K562 (cell line): Measurements from ENCODE around the gene RABL3. TPM values are rescaled to one million over a fixed set of nuclear protein-coding genes. Genes with fewer than 3 reads are reported as not detected.

ENCODE experiments used
- ATAC-seq: fragments of 200-7000 bp; cut with Tn5 transposase; 3 replicates; pipeline ENCODE4 v1.9.1; 2020; ENCODE audit warnings: moderate library complexity
- BruUV-seq: library from RNA; stranded (reverse); fragments of 400-500 nt; replicated peaks from 2 replicates; lab custom pipeline; 2021; lab: Mats Ljungman, UMichigan
- CTCF ChIA-PET: fragments of 300-600 bp; formaldehyde crosslinking; extraction: SDS; loops from one replicate; lab custom pipeline; 2021; ENCODE audit warnings: low intra/inter-chr PET ratio; lab: Yijun Ruan, JAX
- POLR2A ChIA-PET: fragments of 300-600, 350-650 bp; sonication (Branson Sonifier 250); formaldehyde crosslinking; extraction: SDS; loops from one replicate; lab custom pipeline; 2021; ENCODE audit warnings: antibody characterized with exemption, inconsistent platforms; lab: Yijun Ruan, JAX
- DNase-seq, 4 experiments: peaks; one replicate each; pipeline versions ENCODE4 v3.0.0 to v3.0.0-alpha.2; 2011 to 2018; ENCODE audit warnings: low spot score in 3 of 4, mixed read lengths in 3 of 4; ENCODE audit errors: extremely low read depth in 1 of 4
- FAIRE-seq: peaks from 2 replicates; lab custom pipeline; 2011; peaks lifted over from hg19 to GRCh38; lab: Jason Lieb, UNC
- H2AFZ ChIP-seq: 2 replicates; pipeline ENCODE4 v1.6.0; 2011; ENCODE audit warnings: low read depth, low read length, control low read depth, inconsistent platforms
- H3K27ac ChIP-seq: fragments of 200-600 bp; 3 replicates; pipeline ENCODE4 v1.8.0; 2011; ENCODE audit warnings: low read depth, mild to moderate bottlenecking, control low read depth, inconsistent platforms, low read length, moderate library complexity, mixed read lengths; ENCODE audit errors: extremely low read depth
- H3K27me3 ChIP-seq, 2 experiments: fragments of 300-600 bp in 1 of 2; 2 replicates in 1 of 2; 3 replicates in 1 of 2; pipeline versions ENCODE4 v1.6.0 to v1.8.0; 2011; ENCODE audit warnings: inconsistent platforms in 2 of 2, low read length in 2 of 2, mild to moderate bottlenecking in 1 of 2, mixed read lengths in 1 of 2, moderate library complexity in 1 of 2; ENCODE audit not compliant: control insufficient read depth in 2 of 2, insufficient read depth in 2 of 2
- H3K36me3 ChIP-seq: fragments of 300-600 bp; 3 replicates; pipeline ENCODE4 v1.8.0; 2011; ENCODE audit warnings: mild to moderate bottlenecking, low read length, inconsistent platforms; ENCODE audit not compliant: control insufficient read depth, insufficient read depth
- H3K4me1 ChIP-seq, 2 experiments: fragments of 200-600 bp in 1 of 2; replicated peaks in 1 of 2; 2 replicates in 1 of 2; 3 replicates in 1 of 2; pipeline versions ENCODE4 v1.5.1 to v1.8.0; 2011; ENCODE audit warnings: inconsistent platforms in 2 of 2, low read length in 2 of 2, mild to moderate bottlenecking in 1 of 2, mixed read lengths in 1 of 2, moderate library complexity in 1 of 2; ENCODE audit not compliant: control insufficient read depth in 2 of 2, insufficient read depth in 2 of 2
- H3K4me2 ChIP-seq: 2 replicates; pipeline ENCODE4 v1.6.1; 2011; ENCODE audit warnings: low read length, control low read depth, inconsistent platforms, mixed read lengths; ENCODE audit not compliant: insufficient read depth
- H3K4me3 ChIP-seq: fragments of 200-600 bp; sonication (generic), shearing (Covaris generic); 2 replicates; pipeline ENCODE4 v1.5.1; 2016; ENCODE audit warnings: control low read depth, inconsistent platforms
- H3K79me2 ChIP-seq: fragments of 200-600 bp; 3 replicates; pipeline ENCODE4 v1.8.0; 2011; ENCODE audit warnings: low read length, inconsistent platforms; ENCODE audit not compliant: control insufficient read depth, insufficient read depth
- H3K9ac ChIP-seq, 2 experiments: 2 replicates each; pipeline versions ENCODE4 v1.6.0 to v1.6.1; 2011; ENCODE audit warnings: low read depth in 2 of 2, low read length in 2 of 2, control low read depth in 1 of 2, inconsistent platforms in 1 of 2, mild to moderate bottlenecking in 1 of 2, mixed read lengths in 1 of 2; ENCODE audit not compliant: insufficient read depth in 1 of 2
- H3K9me1 ChIP-seq: one replicate; pipeline ENCODE4 v1.6.0; 2011; ENCODE audit warnings: inconsistent platforms, mild to moderate bottlenecking, low read length, moderate library complexity; ENCODE audit not compliant: control insufficient read depth, insufficient read depth
- H3K9me3 ChIP-seq: replicated peaks from 2 replicates; pipeline ENCODE4 v1.5.1; 2011; ENCODE audit warnings: low read depth, low read length, inconsistent platforms; ENCODE audit not compliant: control insufficient read depth, insufficient read depth
- H4K20me1 ChIP-seq: replicated peaks from 2 replicates; pipeline ENCODE4 v1.6.1; 2011; ENCODE audit warnings: low read length, inconsistent platforms, mixed read lengths; ENCODE audit not compliant: control insufficient read depth, insufficient read depth
- BHLHE40 ChIP-seq: IDR thresholded peaks from 2 replicates; pipeline ENCODE4 v1.6.1; 2011; ENCODE audit warnings: low read length, improper control_type of control experiment
- CAMTA2 ChIP-seq: fragments of 250-450 bp; sonication (Bioruptor Pico); conservative IDR thresholded peaks from 2 replicates; pipeline ENCODE4 v1.5.1; 2022
- CBX5 ChIP-seq: IDR thresholded peaks from 2 replicates; pipeline ENCODE4 v1.6.1; 2014; ENCODE audit warnings: low read depth, borderline replicate concordance
- CREB1 ChIP-seq, 2 experiments: sonication (generic) in 1 of 2; formaldehyde crosslinking in 1 of 2; IDR thresholded peaks; 2 replicates each; pipeline versions ENCODE4 v1.6.1 to v1.8.0; 2012 to 2022; ENCODE audit warnings: inconsistent platforms in 1 of 2, mild to moderate bottlenecking in 1 of 2, missing genetic modification reagents in 1 of 2, moderate library complexity in 1 of 2
- CTBP1 ChIP-seq: fragments of 450-650 bp; IDR thresholded peaks from 2 replicates; pipeline ENCODE4 v1.6.1; 2016; ENCODE audit warnings: borderline replicate concordance
- ERF ChIP-seq: fragments of 450-650 bp; formaldehyde crosslinking; IDR thresholded peaks from 2 replicates; pipeline ENCODE4 v1.4.0; 2020; ENCODE audit warnings: mild to moderate bottlenecking, mixed read lengths
- GATA2 ChIP-seq: sonication (generic); formaldehyde crosslinking; IDR thresholded peaks from 2 replicates; pipeline ENCODE4 v1.4.0; 2020; ENCODE audit warnings: mild to moderate bottlenecking, missing genetic modification reagents
- GTF2E2 ChIP-seq: fragments of 200-800 bp; sonication (Bioruptor generic); IDR thresholded peaks from 2 replicates; pipeline ENCODE4 v1.6.1; 2016; ENCODE audit warnings: missing genetic modification characterization, missing compliant biosample characterization
- ZBTB1 ChIP-seq: sonication (generic); formaldehyde crosslinking; IDR thresholded peaks from 2 replicates; pipeline ENCODE4 v1.8.1; 2023; ENCODE audit warnings: missing genetic modification reagents, low read depth, mild to moderate bottlenecking, borderline replicate concordance
- ZBTB12 ChIP-seq: fragments of 250-450 bp; sonication (Bioruptor Pico); IDR thresholded peaks from 2 replicates; pipeline ENCODE4 v1.4.0; 2020
- ZKSCAN3 ChIP-seq: fragments of 250-450 bp; sonication (Bioruptor Pico); IDR thresholded peaks from 2 replicates; pipeline ENCODE4 v1.4.0; 2020
- ZNF707 ChIP-seq: fragments of 250-450 bp; sonication (Bioruptor Pico); conservative IDR thresholded peaks from 2 replicates; pipeline ENCODE4 v1.8.0; 2022; ENCODE audit warnings: inconsistent platforms, mild to moderate bottlenecking, moderate library complexity
- ZNF778 ChIP-seq: fragments of 450-650 bp; formaldehyde crosslinking; IDR thresholded peaks from 2 replicates; pipeline ENCODE4 v1.4.0; 2020; ENCODE audit warnings: mild to moderate bottlenecking, moderate library complexity
- WGBS: fragments of 100-300 bp; shearing (Covaris generic); methylation state at CpG from one replicate; pipeline ENCODE4 v1.1.6; 2016; ENCODE audit warnings: low coverage, mixed read lengths; ENCODE audit not compliant: insufficient coverage; ENCODE audit errors: missing lambda C conversion rate; 5-methylcytosine and 5-hydroxymethylcytosine counted together
- in situ Hi-C: fragments of 300-500 bp; cut with MboI; formaldehyde crosslinking; loops from 4 replicates; pipeline ENCODE4 v1.15.0; 2018; ENCODE audit warnings: inconsistent platforms, mixed read lengths
- intact Hi-C: fragments of 100-400 bp; cut with micrococcal nuclease; formaldehyde crosslinking; loops from 2 replicates; pipeline ENCODE4 v1.14.2; 2022
- polyA plus RNA-seq, 8 experiments: library from polyadenylated mRNA; depleted of rRNA in 4 of 8; stranded (reverse) in 5 of 8; unstranded in 3 of 8; fragments of >200 nt; fragmentation: Nextera tagmentation in 2 of 8; fragmentation: Illumina TruSeq in 1 of 8; extraction: Ambion mirVana in 2 of 8; extraction: Trizol in 1 of 8; gene quantifications; 2 replicates each; pipeline versions ENCODE4 v1.2.1 to v1.2.3, GENCODE V29; 2011 to 2014; ENCODE audit warnings: inconsistent platforms in 1 of 8, missing spikeins in 1 of 8
- total RNA-seq, 7 experiments: library from RNA; depleted of rRNA in 6 of 7; stranded (reverse); fragments of >200 nt in 6 of 7; fragmentation: Illumina TruSeq in 2 of 7; extraction: Trizol in 2 of 7; gene quantifications; 2 replicates each; pipeline versions ENCODE4 v1.2.1 to v1.2.3, GENCODE V29; 2011 to 2021; ENCODE audit warnings: low replicate concordance in 1 of 7
- TF ChIP-seq, protein P1 (sequence below): fragments of 250-450 bp; sonication (Bioruptor Pico); IDR thresholded peaks from 2 replicates; pipeline ENCODE4 v1.4.0; 2020; ENCODE audit warnings: mild to moderate bottlenecking

The RABL3 gene
- total and polyA plus RNA-seq, 9 of the 15 experiments (the other 6 are each of a cell fraction or from before 2014, with no cell fraction given): 6.5 to 30.7 (median 12.3) TPM

DNA sequence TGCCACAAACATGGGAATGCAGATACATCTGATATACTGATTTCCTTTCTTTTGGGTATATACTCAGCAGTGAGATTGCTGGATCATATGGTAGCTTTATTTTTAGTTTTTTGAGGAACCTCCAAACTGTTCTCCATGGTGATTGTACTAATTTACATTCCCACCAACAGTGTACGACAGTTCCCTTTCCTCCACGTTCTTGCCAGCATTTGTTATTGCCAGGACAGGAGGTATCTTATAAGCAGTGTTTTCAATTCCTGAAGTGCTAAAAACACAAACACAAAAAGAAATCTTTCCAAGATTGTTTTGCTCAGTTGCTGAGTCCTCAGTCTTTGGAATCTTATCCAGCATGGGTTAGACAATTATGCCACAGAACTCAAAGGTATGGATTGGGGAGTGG is 13.7 kb upstream of the RABL3 start:
- ChIA-PET CTCF (no interaction called here), POLR2A (no interaction called here)
- in situ Hi-C loops: no loop called here
- Histone ChIP-seq H3K79me2 (peaks cover 25% of the 10 kb centered on the region), H3K9ac (no peak overlapping the region), H2AFZ (no peak overlapping the region), H3K4me3 (no peak overlapping the region), H3K27ac (no peak overlapping the region), H4K20me1 (no peaks in the 10 kb centered on the region), H3K27me3 (no peaks in the 10 kb centered on the region), H3K36me3 (peaks cover 18% of the 10 kb centered on the region; the same call in 2 of the 3 replicates), H3K9me3 (no peaks in the 10 kb centered on the region), H3K9me1 (no peaks in the 10 kb centered on the region), H3K4me2 (no peak overlapping the region), H3K4me1 (no peaks in the 10 kb centered on the region)
- TF ChIP-seq GATA2 (CRISPR knock-in tag): no peak
- ATAC-seq (no peak), DNase-seq (no peak), FAIRE-seq (no peak)
- WGBS: 88% methylated on average over 2 of the region's 2 CpGs
- intact Hi-C loops: no loop called here
- BruUV-seq: no TSS peak

DNA sequence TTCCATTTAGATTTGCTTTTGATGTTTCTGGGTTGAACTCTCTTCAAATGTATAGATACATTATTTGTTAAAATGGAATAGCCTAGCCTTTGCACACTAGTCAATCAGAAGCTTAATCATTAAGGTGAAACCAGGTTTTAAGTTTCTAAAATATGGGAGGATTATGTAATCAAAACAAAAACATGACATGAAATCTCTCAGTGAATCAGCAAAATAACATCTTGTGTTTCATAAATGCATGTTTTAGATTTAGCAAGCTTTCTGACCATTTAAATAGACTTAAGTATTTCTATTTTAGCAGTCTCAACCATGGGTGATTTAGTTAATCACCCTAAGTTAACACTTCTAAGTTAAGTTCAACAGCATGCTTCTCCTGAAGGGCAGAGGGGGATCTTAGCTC is 11.5 kb upstream of the RABL3 start:
- no peak for DNase-seq
- intact Hi-C loops (no loop called here), in situ Hi-C loops (no loop called here)
- Histone ChIP-seq H3K4me1 (no peaks in the 10 kb centered on the region), H3K9me1 (no peaks in the 10 kb centered on the region), H2AFZ (no peak overlapping the region), H3K36me3 (peaks cover 24% of the 10 kb centered on the region; the same call in 2 of the 3 replicates), H3K9ac (no peak overlapping the region), H3K27me3 (no peaks in the 10 kb centered on the region), H3K27ac (no peak overlapping the region), H3K4me2 (no peak overlapping the region), H3K9me3 (no peaks in the 10 kb centered on the region), H3K4me3 (no peak overlapping the region), H3K79me2 (peaks cover 37% of the 10 kb centered on the region), H4K20me1 (no peaks in the 10 kb centered on the region)
- POLR2A ChIA-PET: interaction anchor here (0.9 kb wide), 1 partner anchor 11 kb away, joined by 4 read pairs; the partner anchor contains the start of genes GTF2E1 and RABL3
- CTCF ChIA-PET: no interaction called here
- no TSS peak for BruUV-seq
- ATAC-seq: no peak
- no peak for FAIRE-seq
- TF ChIP-seq BHLHE40 (no peak), GTF2E2 (tag) (no peak), ZBTB12 (no peak), ZKSCAN3 (no peak), ERF (no peak), ZNF778 (CRISPR knock-in tag) (no peak), CBX5 (no peak), CAMTA2 (CRISPR knock-in tag) (no peak), CREB1 (IDR thresholded peaks at IDR 0.05) (no peak), CREB1 (CRISPR knock-in tag; IDR thresholded peaks at IDR 0.05) (no peak), ZNF707 (CRISPR knock-in tag) (no peak), ZBTB1 (no peak), CTBP1 (no peak)
- TF ChIP-seq, protein P1, sequence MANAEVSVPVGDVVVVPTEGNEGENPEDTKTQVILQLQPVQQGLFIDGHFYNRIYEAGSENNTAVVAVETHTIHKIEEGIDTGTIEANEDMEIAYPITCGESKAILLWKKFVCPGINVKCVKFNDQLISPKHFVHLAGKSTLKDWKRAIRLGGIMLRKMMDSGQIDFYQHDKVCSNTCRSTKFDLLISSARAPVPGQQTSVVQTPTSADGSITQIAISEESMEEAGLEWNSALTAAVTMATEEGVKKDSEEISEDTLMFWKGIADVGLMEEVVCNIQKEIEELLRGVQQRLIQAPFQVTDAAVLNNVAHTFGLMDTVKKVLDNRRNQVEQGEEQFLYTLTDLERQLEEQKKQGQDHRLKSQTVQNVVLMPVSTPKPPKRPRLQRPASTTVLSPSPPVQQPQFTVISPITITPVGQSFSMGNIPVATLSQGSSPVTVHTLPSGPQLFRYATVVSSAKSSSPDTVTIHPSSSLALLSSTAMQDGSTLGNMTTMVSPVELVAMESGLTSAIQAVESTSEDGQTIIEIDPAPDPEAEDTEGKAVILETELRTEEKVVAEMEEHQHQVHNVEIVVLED (CRISPR knock-in tag): no peak
